PC-9 (cell line): ENCODE data around the gene IFNA1. TPM values are rescaled to one million over a fixed set of nuclear protein-coding genes. Genes with fewer than 3 reads are reported as not detected.

Experiments
- BruUV-seq: library from RNA; stranded (reverse); fragments of 400-500 nt; replicated peaks from 2 replicates; lab custom pipeline; 2021; lab: Mats Ljungman, UMichigan
- CTCF ChIA-PET: fragments of 300-600 bp; sonication (Branson Sonifier 250); formaldehyde crosslinking; loops from one replicate; lab custom pipeline; 2022; ENCODE audit warnings: antibody characterized with exemption; lab: Charles Lee
- POLR2A ChIA-PET: fragments of 300-600 bp; sonication (Branson Sonifier 250); formaldehyde crosslinking; loops from one replicate; lab custom pipeline; 2022; ENCODE audit warnings: antibody characterized with exemption; ENCODE audit not compliant: unreplicated experiment; lab: Charles Lee
- DNase-seq, 2 experiments: peaks; one replicate each; pipeline versions ENCODE4 v3.0.0 to v3.0.0-alpha.2; 2015 to 2022; ENCODE audit warnings: mixed read lengths in 1 of 2
- H2AFZ ChIP-seq: fragments of 200-600 bp; sonication (generic); 2 replicates; pipeline ENCODE4 v1.8.1; 2017; ENCODE audit warnings: antibody characterized with exemption
- H3F3A ChIP-seq: fragments of 200-600 bp; sonication (generic); 2 replicates; pipeline ENCODE4 v1.8.1; 2017; ENCODE audit warnings: antibody characterized with exemption, mild to moderate bottlenecking, low read depth; ENCODE audit not compliant: insufficient read depth
- H3K27ac ChIP-seq: fragments of 200-600 bp; sonication (generic); 2 replicates; pipeline ENCODE4 v1.6.1; 2016; ENCODE audit warnings: mixed run types
- H3K27me3 ChIP-seq: fragments of 200-600 bp; sonication (generic); 2 replicates; pipeline ENCODE4 v1.6.1; 2016; ENCODE audit warnings: low read depth, mixed run types; ENCODE audit not compliant: insufficient read depth
- H3K36me3 ChIP-seq: fragments of 200-600 bp; sonication (generic); 2 replicates; pipeline ENCODE4 v1.6.1; 2016; ENCODE audit warnings: low read depth, mixed run types
- H3K4me1 ChIP-seq: fragments of 200-600 bp; sonication (generic); replicated peaks from 2 replicates; pipeline ENCODE4 v1.6.1; 2016; ENCODE audit warnings: mixed run types; ENCODE audit not compliant: insufficient read depth
- H3K4me2 ChIP-seq: fragments of 200-600 bp; sonication (generic); 2 replicates; pipeline ENCODE4 v1.6.1; 2017; ENCODE audit warnings: mixed run types
- H3K4me3 ChIP-seq: fragments of 200-600 bp; sonication (generic); 2 replicates; pipeline ENCODE4 v1.6.1; 2016; ENCODE audit warnings: mixed run types
- H3K79me2 ChIP-seq: fragments of 200-600 bp; sonication (generic); 2 replicates; pipeline ENCODE4 v1.6.1; 2017; ENCODE audit warnings: low read depth, mixed run types
- H3K9me2 ChIP-seq: fragments of 200-600 bp; sonication (generic); 2 replicates; pipeline ENCODE4 v1.8.1; 2017; ENCODE audit warnings: mild to moderate bottlenecking; ENCODE audit not compliant: insufficient read depth
- H3K9me3 ChIP-seq: fragments of 200-600 bp; sonication (generic); 2 replicates; pipeline ENCODE4 v1.8.1; 2016; ENCODE audit warnings: low read depth; ENCODE audit not compliant: insufficient read depth
- H4K20me1 ChIP-seq: fragments of 200-600 bp; sonication (generic); 2 replicates; pipeline ENCODE4 v1.8.1; 2017; ENCODE audit not compliant: insufficient read depth
- CTCF ChIP-seq: fragments of 200-600 bp; sonication (generic); conservative IDR thresholded peaks from 2 replicates; pipeline ENCODE4 v1.6.1; 2017; ENCODE audit warnings: mixed run types, antibody characterized with exemption, mild to moderate bottlenecking, moderate library complexity
- EZH2 ChIP-seq: fragments of 200-600 bp; sonication (generic); IDR thresholded peaks from 2 replicates; pipeline ENCODE4 v1.8.0; 2017; ENCODE audit warnings: antibody characterized with exemption, low read depth
- intact Hi-C: fragments of 100-400 bp; cut with micrococcal nuclease; formaldehyde crosslinking; loops from one replicate; pipeline ENCODE4 v1.10.0; 2022; ENCODE audit not compliant: unreplicated experiment
- total RNA-seq: library from RNA; stranded (reverse); gene quantifications from 2 replicates; pipeline ENCODE4 v1.2.3, GENCODE V29; 2021

IFNA1 gene
- total RNA-seq, 1 experiment from 2014 or later: not detected

DNA sequence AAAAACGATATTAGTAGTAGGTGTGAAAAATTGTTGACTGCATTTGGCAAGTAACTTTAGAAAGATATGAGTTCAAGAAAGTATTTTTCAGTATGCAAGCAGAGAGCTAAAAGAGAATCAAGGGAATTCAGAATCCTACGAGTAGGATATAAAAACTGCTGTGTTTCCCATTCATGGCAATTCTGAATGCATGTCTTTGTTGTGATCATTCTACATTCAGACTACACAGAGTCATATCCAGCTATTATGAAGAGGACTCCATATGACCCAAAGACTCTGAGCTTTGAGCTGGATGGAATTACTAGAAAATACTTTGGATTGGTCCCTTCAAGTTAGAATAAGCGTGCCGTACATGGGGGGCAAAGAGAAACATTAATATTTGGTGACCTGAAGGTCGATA, 29.9 kb downstream of the IFNA1 start:
- no peaks in the 10 kb centered on the region for H3K9me3 ChIP-seq
- no peaks in the 10 kb centered on the region for H3K4me1 ChIP-seq
- no peaks in the 10 kb centered on the region for H3K9me2 ChIP-seq
- no peak for TF ChIP-seq EZH2
- TF ChIP-seq CTCF: no peak
- no peak overlapping the region for H3K27ac ChIP-seq
- H4K20me1 ChIP-seq: no peaks in the 10 kb centered on the region
- no peaks in the 10 kb centered on the region for H3K36me3 ChIP-seq
- intact Hi-C loops: no loop called here
- H3K4me3 ChIP-seq: no peak overlapping the region
- CTCF ChIA-PET: no interaction called here
- POLR2A ChIA-PET: no interaction called here
- no peak for DNase-seq
- no peaks in the 10 kb centered on the region for H3K79me2 ChIP-seq
- no peaks in the 10 kb centered on the region for H3K27me3 ChIP-seq
- H3F3A ChIP-seq: no peaks in the 10 kb centered on the region
- no peak overlapping the region for H3K4me2 ChIP-seq
- BruUV-seq: no TSS peak
- H2AFZ ChIP-seq: no peak overlapping the region

GRCh38 chr9:21473236-21473635, 33.0 kb downstream of the IFNA1 start:
- Histone ChIP-seq H3K9me3 (no peaks in the 10 kb centered on the region), H3K4me2 (no peak overlapping the region), H2AFZ (no peak overlapping the region), H3K27me3 (no peaks in the 10 kb centered on the region), H3K4me3 (no peak overlapping the region), H3K36me3 (no peaks in the 10 kb centered on the region), H3K4me1 (no peaks in the 10 kb centered on the region), H3K27ac (no peak overlapping the region), H3F3A (no peaks in the 10 kb centered on the region), H3K79me2 (no peaks in the 10 kb centered on the region), H4K20me1 (no peaks in the 10 kb centered on the region), H3K9me2 (no peaks in the 10 kb centered on the region)
- BruUV-seq: no TSS peak
- ChIA-PET POLR2A (no interaction called here), CTCF (interaction anchor here (0.8 kb wide), 1 partner anchor 315 kb away, joined by 3 read pairs; no protein-coding TSS in a partner anchor)
- TF ChIP-seq EZH2: no peak
- intact Hi-C loops: no loop called here
- DNase-seq: no peak

- H3K4me2 ChIP-seq: no peak overlapping the region
- no peaks in the 10 kb centered on the region for H4K20me1 ChIP-seq
- H3F3A ChIP-seq: no peaks in the 10 kb centered on the region
- H3K27me3 ChIP-seq: no peaks in the 10 kb centered on the region
- H3K79me2 ChIP-seq: no peaks in the 10 kb centered on the region
- intact Hi-C loops: no loop called here
- no peaks in the 10 kb centered on the region for H3K9me2 ChIP-seq
- H3K36me3 ChIP-seq: no peaks in the 10 kb centered on the region
- ChIA-PET CTCF (no interaction called here), POLR2A (no interaction called here)
- no peaks in the 10 kb centered on the region for H3K9me3 ChIP-seq
- no peak for TF ChIP-seq CTCF
- TF ChIP-seq EZH2: no peak
- H2AFZ ChIP-seq: no peak overlapping the region
- no peak for DNase-seq
- H3K27ac ChIP-seq: no peak overlapping the region
- H3K4me1 ChIP-seq: no peaks in the 10 kb centered on the region
- BruUV-seq: no TSS peak
- no peak overlapping the region for H3K4me3 ChIP-seq
Measured at GRCh38 chr9:21477466-21477865, 37.2 kb downstream of the IFNA1 start.

DNA sequence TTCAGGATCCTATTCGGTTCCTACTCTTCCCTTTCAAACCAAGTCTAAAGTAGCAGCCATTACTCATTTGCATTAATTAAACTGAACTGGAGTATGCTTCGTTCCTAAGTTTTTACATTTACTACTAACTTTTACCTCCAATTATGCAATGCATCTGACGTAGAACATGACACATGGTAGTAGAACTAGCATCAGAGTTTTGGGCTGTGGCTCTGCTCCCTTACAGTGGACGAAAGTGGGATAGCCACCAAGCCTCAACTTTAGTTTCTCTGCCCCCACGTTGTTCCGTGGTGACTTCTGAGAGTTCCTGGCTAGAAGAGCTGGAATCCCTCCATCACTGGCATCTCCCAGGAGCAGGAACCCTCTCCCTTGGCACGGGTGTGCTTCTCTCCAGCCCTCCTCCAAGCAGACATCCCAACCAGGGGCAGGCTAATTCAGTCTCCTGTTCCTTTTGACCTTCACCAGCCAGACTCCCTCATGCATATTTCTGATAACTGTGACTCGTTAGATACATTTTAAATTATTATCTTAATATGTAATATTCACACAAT, 39.0 kb downstream of the IFNA1 start:
- CTCF ChIA-PET: no interaction called here
- Histone ChIP-seq H3K79me2 (no peaks in the 10 kb centered on the region), H3K9me3 (no peaks in the 10 kb centered on the region), H3F3A (no peaks in the 10 kb centered on the region), H3K4me3 (no peak overlapping the region), H3K36me3 (no peaks in the 10 kb centered on the region), H3K4me1 (no peaks in the 10 kb centered on the region), H3K9me2 (no peaks in the 10 kb centered on the region), H4K20me1 (no peaks in the 10 kb centered on the region), H3K4me2 (no peak overlapping the region), H3K27me3 (no peaks in the 10 kb centered on the region), H2AFZ (no peak overlapping the region), H3K27ac (no peak overlapping the region)
- POLR2A ChIA-PET: no interaction called here
- intact Hi-C loops: no loop called here
- no TSS peak for BruUV-seq
- DNase-seq: no peak
- TF ChIP-seq CTCF (no peak), EZH2 (no peak)
